Tongue (tissue), 2 donors: ENCODE results near the gene OTUD7B. TPM values are rescaled to one million over a fixed set of nuclear protein-coding genes. Genes with fewer than 3 reads are reported as not detected.
"Not testable (repeated sequence)": the region's sequence is repeated elsewhere in the genome, so short reads cannot be mapped to it uniquely, and the experiment has no call there.

ENCODE experiments used
- DNase-seq: peaks from one replicate; pipeline ENCODE4 v3.0.0-alpha.2; 2015
- total RNA-seq: library from RNA; depleted of rRNA; stranded (reverse); fragments of >200 nt; gene quantifications from one replicate; pipeline ENCODE4 v1.2.3, GENCODE V29; 2014

Gene OTUD7B
- total RNA-seq, 1 donor from 2014 or later: 26.8 TPM

DNA sequence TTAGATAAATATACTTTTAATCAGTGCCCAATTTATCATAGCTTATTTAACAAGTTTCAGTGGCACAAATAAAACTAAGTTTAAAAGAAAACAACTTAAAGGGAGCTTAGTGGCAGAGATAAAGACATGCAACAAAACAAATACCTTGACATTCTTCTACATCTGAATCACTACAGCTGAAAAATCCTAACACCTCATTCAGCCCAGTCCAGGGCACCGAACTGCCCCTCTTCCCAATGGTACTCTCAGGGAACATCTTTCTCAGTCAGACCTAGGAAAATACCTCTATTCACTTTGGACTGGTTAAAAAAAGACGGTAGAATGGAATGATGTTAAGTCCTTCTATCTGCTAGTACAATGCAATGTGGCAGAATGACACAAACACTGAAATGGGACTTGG, 8.3 kb downstream of the OTUD7B start:
- DNase-seq: no peak

DNA sequence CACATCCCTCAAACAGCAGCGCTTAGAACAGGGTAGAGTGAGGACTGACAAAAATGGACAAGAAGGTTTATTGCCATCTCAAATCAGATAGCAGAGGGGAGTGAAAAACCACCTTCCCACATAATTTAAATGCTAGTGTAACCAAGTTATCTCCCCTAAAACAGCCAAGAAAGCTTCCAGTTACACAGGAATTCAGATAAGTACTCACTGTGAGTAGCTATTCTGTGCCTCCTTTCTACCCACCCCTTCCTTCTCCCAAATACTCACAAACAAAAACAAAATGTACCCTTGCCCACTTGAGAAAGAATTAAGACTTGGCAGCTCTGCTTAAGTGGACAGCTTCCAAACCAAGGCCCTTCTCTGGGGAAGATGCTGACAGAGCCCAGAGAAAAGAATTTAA, 9.1 kb downstream of the OTUD7B start:
- no peak for DNase-seq

GRCh38 chr1:149997585-149998262, 12.8 kb downstream of the OTUD7B start:
- no peak for DNase-seq

GRCh38 chr1:149995927-149996326, 14.6 kb downstream of the OTUD7B start:
- no peak for DNase-seq

DNA sequence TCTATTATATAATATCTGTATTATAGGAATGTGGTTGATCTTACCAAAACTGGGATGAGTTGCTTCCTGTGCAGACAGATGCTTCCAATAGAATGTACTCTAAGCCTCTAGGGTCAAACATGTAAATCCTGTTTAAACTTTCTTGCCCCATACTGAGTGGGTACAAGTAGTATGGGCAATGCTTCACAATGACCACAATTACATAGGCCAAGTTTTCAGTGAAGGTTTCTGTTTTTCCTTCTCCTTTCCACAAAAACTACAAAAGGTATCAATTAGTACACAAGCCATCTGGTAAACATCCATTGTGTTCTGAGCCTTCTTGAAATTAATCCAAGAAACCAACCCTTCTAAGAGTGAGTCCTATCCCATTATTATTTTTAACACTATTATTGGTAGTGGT, 16.8 kb downstream of the OTUD7B start:
- DNase-seq: no peak

DNA sequence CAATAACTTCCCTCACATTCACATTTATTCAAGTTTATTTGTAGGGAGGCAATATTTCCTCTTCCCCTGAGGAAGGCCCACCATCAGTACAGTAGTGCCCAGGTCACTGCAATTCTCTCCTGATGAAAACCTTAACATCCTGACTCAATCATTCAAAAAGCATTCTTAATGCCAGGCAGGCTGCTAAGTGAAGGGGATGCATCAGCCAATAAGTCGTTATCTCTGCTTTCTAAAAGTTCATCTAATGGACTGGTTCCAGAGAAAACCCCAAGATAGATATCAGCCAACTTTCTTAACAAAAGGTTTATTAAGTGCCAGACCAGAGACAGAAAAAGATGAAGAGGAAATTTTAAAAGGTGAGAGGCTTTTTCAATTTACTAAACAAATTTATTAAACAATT, 17.3 kb downstream of the OTUD7B start:
- DNase-seq: no peak

GRCh38 chr1:149987297-149987595, 23.3 kb downstream of the OTUD7B start:
- no peak for DNase-seq

GRCh38 chr1:149986486-149987296, 23.8 kb downstream of the OTUD7B start:
- peak; percentile 40 for DNase-seq

- DNase-seq: no peak
Measured at GRCh38 chr1:149979972-149980540, 30.5 kb downstream of the OTUD7B start.

GRCh38 chr1:149979245-149979971, 31.1 kb downstream of the OTUD7B start:
- no peak for DNase-seq

GRCh38 chr1:149978547-149979023, 31.9 kb downstream of the OTUD7B start:
- DNase-seq: no peak

DNA sequence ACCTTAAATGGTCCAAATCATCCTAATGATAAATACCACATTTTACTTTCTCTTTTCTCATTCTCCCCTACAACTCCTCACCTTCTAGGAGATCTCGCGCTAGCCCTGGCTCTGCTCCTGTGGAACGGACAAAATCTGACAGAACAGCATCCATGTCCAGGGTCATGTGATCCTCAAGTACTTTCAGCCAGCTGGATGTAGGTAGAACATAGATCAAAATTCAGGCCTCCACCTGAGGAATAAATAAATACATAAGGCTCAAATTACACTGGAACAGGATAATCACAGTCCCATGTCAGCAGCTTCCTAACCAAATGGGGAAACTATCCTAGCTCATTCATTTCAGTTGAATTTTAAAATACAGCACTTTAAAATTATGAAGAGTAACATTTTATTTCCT, 33.2 kb downstream of the OTUD7B start:
- DNase-seq: no peak

DNA sequence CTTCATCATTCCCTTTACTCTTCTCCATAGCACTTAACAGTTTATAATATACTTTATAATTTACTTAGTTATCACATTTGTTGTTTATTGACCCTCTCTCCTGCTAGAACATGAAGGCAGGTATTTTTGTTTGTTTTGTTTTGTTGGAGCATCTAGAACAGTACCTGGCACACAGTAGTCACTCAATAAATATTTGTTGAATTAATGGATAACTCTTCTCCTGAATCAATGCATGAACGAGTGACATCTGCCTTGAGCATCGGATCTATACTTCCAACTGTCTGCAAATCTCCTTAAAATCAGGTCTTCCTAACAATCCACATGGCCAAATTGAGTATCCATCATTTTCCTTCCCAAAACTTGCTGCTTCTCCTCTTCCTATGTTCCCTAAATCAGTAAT, 38.0 kb downstream of the OTUD7B start:
- DNase-seq: no peak

- DNase-seq: no peak
Measured at GRCh38 chr1:149967646-149968045, 42.9 kb downstream of the OTUD7B start.

GRCh38 chr1:149967041-149967440, 43.5 kb downstream of the OTUD7B start:
- DNase-seq: no peak

DNA sequence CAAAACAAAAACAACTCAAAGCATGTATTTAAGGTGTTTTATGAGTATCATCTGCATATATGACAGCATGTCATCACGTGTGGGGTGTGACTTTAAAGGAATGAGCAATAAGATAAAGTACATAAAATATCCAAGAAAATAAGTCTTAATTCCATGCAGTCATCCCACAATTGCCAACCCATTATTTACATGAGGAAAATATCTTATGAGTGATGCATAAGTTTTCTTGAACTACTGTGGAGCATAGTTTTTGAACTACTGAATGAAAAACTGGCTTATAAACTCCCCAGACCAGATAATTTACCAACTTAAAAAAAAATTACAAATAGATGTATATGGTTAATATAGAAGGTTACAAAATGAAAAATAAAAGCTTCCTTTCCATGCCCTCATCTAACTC, 44.1 kb downstream of the OTUD7B start:
- no peak for DNase-seq

GRCh38 chr1:149965440-149965839, 45.1 kb downstream of the OTUD7B start:
- no peak for DNase-seq

DNA sequence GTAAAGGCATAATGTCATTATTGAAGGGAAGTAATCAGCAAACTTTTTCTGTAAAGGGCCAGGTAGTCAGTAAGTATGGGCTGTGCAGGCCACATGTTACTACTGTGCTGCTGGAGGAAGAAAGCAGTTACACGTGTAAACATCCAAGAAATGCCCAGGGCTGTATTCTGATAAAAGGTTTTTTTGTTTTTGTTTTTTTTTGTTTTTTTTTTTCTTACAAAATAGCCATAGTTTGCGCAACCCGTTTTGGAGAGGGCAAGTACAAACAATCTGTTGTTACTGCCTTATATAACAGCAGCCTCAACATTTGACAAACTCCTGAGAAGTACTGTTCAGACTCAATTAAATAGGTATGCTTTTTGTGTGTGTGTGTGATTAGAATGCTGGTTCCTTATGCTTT, 47.2 kb downstream of the OTUD7B start:
- DNase-seq: no peak

- no peak for DNase-seq
Measured at GRCh38 chr1:149962736-149963135, 47.8 kb downstream of the OTUD7B start.

- peak; percentile 83 for DNase-seq
Measured at GRCh38 chr1:149962039-149962647, 48.4 kb downstream of the OTUD7B start.

GRCh38 chr1:149957548-149957947, 53.0 kb downstream of the OTUD7B start:
- DNase-seq: not testable (repeated sequence)

GRCh38 chr1:149949911-149950310, 60.6 kb downstream of the OTUD7B start:
- DNase-seq: no peak
